H7 (cell line): ENCODE results near the gene PRIMA1. TPM values are rescaled to one million over a fixed set of nuclear protein-coding genes. Genes with fewer than 3 reads are reported as not detected.
A peak's percentile ranks its signal among the peaks of the same experiment; 100 is the strongest.

ENCODE experiments used
- DNase-seq: peaks from one replicate; pipeline ENCODE4 v3.0.0; 2012
- H3K27me3 ChIP-seq: 2 replicates; pipeline ENCODE4 v1.6.0; 2011; ENCODE audit warnings: mild to moderate bottlenecking, low read length; ENCODE audit not compliant: control insufficient read depth, insufficient read depth
- H3K36me3 ChIP-seq: replicated peaks from 2 replicates; pipeline ENCODE4 v1.5.1; 2011; ENCODE audit warnings: low read length; ENCODE audit not compliant: control insufficient read depth, insufficient read depth
- H3K4me3 ChIP-seq: 2 replicates; pipeline ENCODE4 v1.5.1; 2011; ENCODE audit warnings: low read depth, mild to moderate bottlenecking, control low read depth, low read length, moderate library complexity; ENCODE audit not compliant: insufficient read depth
- total RNA-seq: library from RNA; depleted of rRNA; stranded (reverse); fragments of >200 nt; shearing (Covaris generic); gene quantifications from 2 replicates; pipeline ENCODE4 v1.2.3, GENCODE V29; 2014

PRIMA1 gene
- total RNA-seq, 1 experiment from 2014 or later: 1.4 TPM

- Histone ChIP-seq H3K4me3 (no peak overlapping the region), H3K36me3 (no peaks in the 10 kb centered on the region), H3K27me3 (no peaks in the 10 kb centered on the region)
- peak; percentile 89 for DNase-seq
Observed at GRCh38 chr14:93736378-93737014, 51.8 kb downstream of the PRIMA1 start.

- Histone ChIP-seq H3K27me3 (no peaks in the 10 kb centered on the region), H3K4me3 (no peak overlapping the region), H3K36me3 (no peaks in the 10 kb centered on the region)
- DNase-seq: no peak
Observed at GRCh38 chr14:93735206-93735605, 53.1 kb downstream of the PRIMA1 start.

- Histone ChIP-seq H3K36me3 (no peaks in the 10 kb centered on the region), H3K27me3 (no peaks in the 10 kb centered on the region), H3K4me3 (no peak overlapping the region)
- peak; percentile 98 for DNase-seq
Observed at GRCh38 chr14:93734086-93734822, 54.0 kb downstream of the PRIMA1 start.

GRCh38 chr14:93733631-93734030, 54.7 kb downstream of the PRIMA1 start:
- Histone ChIP-seq H3K36me3 (no peaks in the 10 kb centered on the region), H3K27me3 (no peaks in the 10 kb centered on the region), H3K4me3 (no peak overlapping the region)
- DNase-seq: peak; percentile 57

- Histone ChIP-seq H3K4me3 (no peak overlapping the region), H3K36me3 (no peaks in the 10 kb centered on the region), H3K27me3 (no peaks in the 10 kb centered on the region)
- DNase-seq: peak; percentile 64
Observed at GRCh38 chr14:93733231-93733630, 55.1 kb downstream of the PRIMA1 start.

GRCh38 chr14:93732524-93732923, 55.8 kb downstream of the PRIMA1 start:
- DNase-seq: peak; percentile 63
- H3K36me3 ChIP-seq: no peaks in the 10 kb centered on the region
- H3K27me3 ChIP-seq: no peaks in the 10 kb centered on the region
- no peak overlapping the region for H3K4me3 ChIP-seq

- H3K36me3 ChIP-seq: no peaks in the 10 kb centered on the region
- H3K4me3 ChIP-seq: no peak overlapping the region
- no peak for DNase-seq
- no peaks in the 10 kb centered on the region for H3K27me3 ChIP-seq
Observed at GRCh38 chr14:93731753-93732152, 56.5 kb downstream of the PRIMA1 start.

- H3K36me3 ChIP-seq: no peaks in the 10 kb centered on the region
- H3K4me3 ChIP-seq: no peak overlapping the region
- H3K27me3 ChIP-seq: no peaks in the 10 kb centered on the region
- no peak for DNase-seq
Observed at GRCh38 chr14:93729993-93730392, 58.3 kb downstream of the PRIMA1 start.

GRCh38 chr14:93728651-93729016, 59.7 kb downstream of the PRIMA1 start:
- no peaks in the 10 kb centered on the region for H3K27me3 ChIP-seq
- no peak overlapping the region for H3K4me3 ChIP-seq
- no peak for DNase-seq
- no peaks in the 10 kb centered on the region for H3K36me3 ChIP-seq

GRCh38 chr14:93727917-93728650, 60.2 kb downstream of the PRIMA1 start:
- DNase-seq: no peak

GRCh38 chr14:93727039-93727740, 61.1 kb downstream of the PRIMA1 start:
- Histone ChIP-seq H3K36me3 (no peaks in the 10 kb centered on the region), H3K4me3 (no peak overlapping the region), H3K27me3 (no peaks in the 10 kb centered on the region)
- peak; percentile 64 for DNase-seq

More at GRCh38 chr14:93727917-93728650, 60.2 kb downstream of the PRIMA1 start:
- Histone ChIP-seq H3K27me3 (no peaks in the 10 kb centered on the region), H3K36me3 (no peaks in the 10 kb centered on the region), H3K4me3 (no peak overlapping the region)

GRCh38 chr14:93725993-93726392, 62.3 kb downstream of the PRIMA1 start:
- Histone ChIP-seq H3K27me3 (no peaks in the 10 kb centered on the region), H3K36me3 (no peaks in the 10 kb centered on the region), H3K4me3 (no peak overlapping the region)

GRCh38 chr14:93725002-93725582, 63.2 kb downstream of the PRIMA1 start:
- Histone ChIP-seq H3K4me3 (no peak overlapping the region), H3K27me3 (no peaks in the 10 kb centered on the region), H3K36me3 (no peaks in the 10 kb centered on the region)
- peak; percentile 60 for DNase-seq

More at GRCh38 chr14:93725993-93726392, 62.3 kb downstream of the PRIMA1 start:
- DNase-seq: no peak

GRCh38 chr14:93723001-93723400, 65.3 kb downstream of the PRIMA1 start:
- DNase-seq: no peak
- Histone ChIP-seq H3K4me3 (no peak overlapping the region), H3K27me3 (no peaks in the 10 kb centered on the region), H3K36me3 (no peaks in the 10 kb centered on the region)
